DMS 273 (cell line): Measurements from ENCODE around the gene PRKCE.
A peak's percentile ranks its signal among the peaks of the same experiment; 100 is the strongest.

ENCODE experiments used
- DNase-seq: peaks from one replicate; lab custom pipeline; 2025; ENCODE audit not compliant: unreplicated experiment; lab: John Stamatoyannopoulos, UW

The PRKCE gene

GRCh38 chr2:45631319-45631718 lies 20.2 kb upstream of the PRKCE start:
- DNase-seq: no peak

DNA sequence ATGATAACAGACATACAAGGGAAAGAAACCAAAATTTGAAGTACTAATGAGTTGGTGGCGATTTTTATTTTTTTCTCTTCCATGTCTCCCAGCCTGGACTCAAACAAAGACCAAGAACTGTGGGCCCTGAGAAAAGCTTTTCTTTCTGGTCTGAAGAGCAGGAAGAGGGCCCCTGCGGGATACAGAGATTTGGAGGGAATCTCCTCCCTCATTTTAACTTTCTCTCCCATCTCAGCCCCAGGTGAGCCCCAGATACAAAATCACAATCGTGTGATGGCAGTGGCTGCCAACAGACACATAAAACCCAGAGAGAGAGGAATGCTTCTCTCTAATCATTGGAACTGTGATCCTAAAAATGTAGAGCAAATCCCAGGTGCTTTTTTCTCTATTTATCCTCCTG lies 19.5 kb upstream of the PRKCE start:
- no peak for DNase-seq

GRCh38 chr2:45634223-45634622 lies 17.3 kb upstream of the PRKCE start:
- DNase-seq: no peak

GRCh38 chr2:45636008-45636407 lies 15.5 kb upstream of the PRKCE start:
- DNase-seq: no peak

GRCh38 chr2:45637440-45637839 lies 14.0 kb upstream of the PRKCE start:
- DNase-seq: no peak

DNA sequence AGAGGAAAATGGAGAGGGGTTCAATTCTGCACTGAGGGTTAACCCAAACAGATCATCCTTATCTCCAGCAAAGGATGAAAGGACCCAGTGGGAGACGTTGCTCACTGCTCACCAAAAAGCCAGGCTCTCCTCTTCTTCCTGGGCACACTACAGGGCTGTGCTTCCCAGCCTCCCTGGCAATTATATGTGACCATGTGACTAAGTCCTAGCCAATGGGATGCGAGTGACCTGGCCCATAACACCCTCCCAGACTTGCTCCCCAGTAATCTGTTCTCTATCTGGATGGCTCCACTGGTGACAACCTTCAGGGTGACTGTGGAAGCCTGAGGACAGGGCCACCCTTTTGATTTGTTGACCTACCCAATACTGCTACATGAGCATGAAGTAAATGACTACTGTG lies 10.9 kb upstream of the PRKCE start:
- no peak for DNase-seq

- DNase-seq: no peak
Measured at GRCh38 chr2:45643095-45643494, 8.4 kb upstream of the PRKCE start.

GRCh38 chr2:45643543-45644542 lies 7.6 kb upstream of the PRKCE start:
- peak; percentile 91 for DNase-seq

GRCh38 chr2:45646289-45646688 lies 5.2 kb upstream of the PRKCE start:
- DNase-seq: no peak

GRCh38 chr2:45647356-45647755 lies 4.1 kb upstream of the PRKCE start:
- DNase-seq: no peak

DNA sequence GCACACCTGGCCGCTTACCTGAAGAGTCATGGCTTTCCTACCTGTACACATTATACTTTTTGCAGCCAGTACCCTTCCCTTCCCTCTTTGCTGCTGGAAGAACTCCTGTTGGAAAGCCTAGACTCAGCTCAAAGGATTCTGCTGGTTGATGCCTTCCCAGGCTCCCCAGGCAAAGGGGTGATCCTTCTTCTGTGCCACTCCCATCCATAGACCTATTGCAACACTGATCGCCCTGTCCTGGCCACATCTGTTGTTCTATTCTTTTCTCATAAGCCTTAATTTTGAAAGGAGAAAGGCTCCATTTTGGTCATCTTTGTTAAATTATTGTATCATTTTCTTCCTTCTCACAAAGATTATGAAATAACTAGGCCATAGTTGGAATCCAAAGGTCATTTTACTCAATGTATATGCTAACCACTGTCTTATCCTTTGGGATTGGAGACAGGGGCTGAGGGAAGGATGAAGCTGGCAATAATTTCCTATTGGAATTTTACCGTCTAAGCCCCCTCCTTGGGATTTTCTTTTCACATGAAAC lies 3.4 kb upstream of the PRKCE start:
- no peak for DNase-seq

GRCh38 chr2:45648636-45649035 lies 2.8 kb upstream of the PRKCE start:
- no peak for DNase-seq

DNA sequence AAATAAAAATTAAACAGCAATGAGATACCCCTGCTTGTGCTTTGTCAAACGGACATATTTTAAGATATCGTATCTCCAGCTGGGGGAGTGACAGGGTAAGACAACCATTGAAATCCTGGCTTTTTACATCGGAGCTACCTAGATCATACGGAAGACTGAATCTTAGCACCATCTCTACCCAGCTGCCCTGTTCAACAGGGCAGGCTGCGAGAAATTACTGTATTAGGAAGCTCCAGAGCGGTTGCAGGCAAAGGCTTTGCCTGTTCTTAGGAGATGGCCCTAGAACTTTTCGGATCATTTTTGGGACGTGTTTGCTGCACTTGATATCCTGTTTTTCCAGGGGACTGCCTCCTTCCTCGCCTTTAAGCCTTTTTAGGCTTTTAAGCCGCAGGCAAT lies 2.0 kb upstream of the PRKCE start:
- DNase-seq: peak; percentile 69

DNA sequence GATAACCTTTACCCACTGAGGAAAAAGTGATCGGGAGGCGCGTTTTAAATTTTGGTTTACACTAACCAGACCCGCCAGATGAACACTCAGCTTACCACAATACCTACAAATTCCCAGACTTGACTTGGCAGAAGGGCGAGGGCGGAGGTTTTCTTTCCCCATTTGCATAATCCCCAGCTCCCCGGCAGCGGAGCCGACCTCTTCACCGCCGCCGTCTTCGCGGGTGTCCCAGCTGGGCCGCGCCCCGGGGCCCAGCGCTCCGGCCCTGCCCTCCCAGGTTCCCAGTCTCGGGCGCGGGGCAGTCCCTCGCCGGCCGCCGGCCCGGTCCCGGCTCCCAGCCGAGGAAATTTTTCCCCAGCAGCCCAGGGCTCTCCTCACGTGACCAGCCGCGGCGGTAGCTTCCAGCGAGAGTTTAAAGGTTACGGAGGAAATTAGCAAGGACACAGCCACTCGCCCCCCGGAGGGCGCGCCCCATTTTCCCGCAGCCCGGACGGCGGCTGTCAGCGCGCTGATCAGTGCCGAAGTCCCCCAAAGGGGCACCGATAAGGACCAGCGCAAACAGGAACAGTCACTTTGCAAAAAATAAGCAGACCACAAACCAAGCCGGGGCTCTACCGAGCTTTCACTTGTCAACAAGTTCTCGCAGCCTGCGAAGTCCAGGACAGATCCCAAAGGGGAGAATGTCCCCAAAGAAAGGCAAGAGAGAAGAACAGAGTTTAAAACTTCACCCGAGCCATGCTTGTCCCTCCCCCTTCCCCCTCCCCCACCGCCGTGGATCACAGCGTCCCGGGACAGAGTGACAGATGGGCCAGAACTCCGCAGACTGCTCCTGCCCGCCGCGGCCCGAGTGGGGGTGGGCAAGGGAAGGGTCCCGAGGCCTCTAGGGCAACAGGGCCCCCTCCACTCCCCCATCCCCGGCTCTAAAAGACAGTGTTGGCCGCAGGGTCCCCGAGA lies 1.3 kb upstream of the PRKCE start:
- peak; percentile 86 for DNase-seq

GRCh38 chr2:45650851-45651414 lies 542 bp upstream of the PRKCE start:
- DNase-seq: peak; percentile 98

GRCh38 chr2:45652090-45653031 lies 886 bp downstream of the PRKCE start:
- peak; percentile 72 for DNase-seq

DNA sequence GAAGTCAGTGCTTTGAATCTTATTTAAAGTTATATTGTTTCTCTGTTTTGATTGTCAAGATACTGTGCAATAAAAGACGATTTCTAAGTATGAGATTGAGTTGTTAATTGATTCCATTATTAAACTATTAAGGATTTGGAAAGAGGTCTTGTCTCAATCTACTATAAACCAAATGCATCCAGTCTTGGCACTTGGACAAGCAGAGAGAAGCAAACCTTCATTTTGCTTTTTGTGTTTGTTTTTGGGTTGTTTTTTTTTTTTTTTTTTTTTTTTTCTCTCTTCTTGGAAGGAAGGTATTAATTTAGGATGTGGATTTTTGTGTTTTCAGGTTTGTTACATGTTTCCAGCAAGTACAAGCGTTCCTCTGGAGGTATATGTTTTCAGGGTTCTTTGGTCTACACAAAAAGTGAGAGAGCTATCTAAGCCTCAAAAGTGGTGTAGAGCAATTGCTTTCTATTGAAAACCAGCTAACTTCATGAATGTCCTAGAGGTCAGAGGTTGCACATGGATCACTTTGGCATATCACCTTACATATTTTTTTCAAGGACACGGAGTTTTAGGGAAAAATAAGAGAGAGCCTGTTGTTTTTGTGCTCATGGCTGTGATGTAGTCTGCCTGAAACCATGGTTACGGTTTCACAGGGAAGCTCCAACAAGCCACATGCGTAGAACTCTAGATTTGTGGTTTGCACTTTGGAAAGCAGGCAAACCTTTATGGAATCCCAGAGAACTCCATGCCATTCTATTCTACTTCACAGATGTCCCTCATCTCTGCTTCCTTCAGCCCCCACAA lies 1.8 kb downstream of the PRKCE start:
- DNase-seq: peak; percentile 34

DNA sequence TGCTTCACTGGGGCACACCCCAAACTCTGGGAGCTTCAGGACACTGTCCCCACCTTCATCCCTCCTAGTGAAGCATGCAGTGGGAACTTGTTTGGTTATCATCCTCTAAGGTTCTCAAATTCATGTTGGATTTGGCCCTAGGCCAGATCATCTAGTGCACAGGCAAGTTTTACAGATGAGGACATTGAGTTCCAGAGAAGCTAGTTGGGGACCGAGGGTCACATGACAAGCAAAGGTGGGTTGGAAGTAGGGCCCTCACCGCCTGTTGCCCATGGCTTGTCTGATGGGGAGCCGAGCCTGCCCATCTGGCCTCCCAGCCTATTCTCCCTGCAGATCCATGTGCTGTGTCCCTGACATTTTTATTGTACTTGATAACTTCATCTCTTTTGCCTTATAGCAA lies 2.8 kb downstream of the PRKCE start:
- peak; percentile 34 for DNase-seq

DNA sequence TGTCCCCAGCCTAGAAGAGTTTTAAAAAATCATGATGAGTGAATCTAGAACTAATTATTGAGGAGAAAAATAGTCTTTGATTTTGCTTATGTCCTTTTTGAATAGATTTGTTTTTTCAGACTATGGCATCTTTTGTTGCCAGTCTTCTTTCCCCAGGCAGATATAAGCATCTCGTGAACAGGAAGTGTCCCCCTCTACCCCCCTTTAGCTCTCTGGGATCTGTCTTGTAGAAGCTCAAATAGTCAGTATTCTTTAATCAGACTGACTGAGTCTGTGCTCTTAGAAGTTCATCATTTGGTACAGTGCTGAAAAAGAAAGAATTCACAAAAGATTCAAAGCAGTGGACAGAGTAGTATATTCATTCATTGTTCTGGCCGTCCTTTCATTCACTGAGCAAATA lies 10.4 kb downstream of the PRKCE start:
- no peak for DNase-seq
